Activated CD8-positive, alpha-beta T cell treated with anti-CD3 and anti-CD28 coated beads, Interleukin-2, amount 10 ng/mL, durations not matched to agents 7 days and 5 days (primary cell): ENCODE measurements around the gene ATP6V1B1. TPM values are rescaled to one million over a fixed set of nuclear protein-coding genes. Genes with fewer than 3 reads are reported as not detected.

Experiments
- ATAC-seq: fragments of 150-1000 bp; cut with Tn5 transposase; one replicate; pipeline ENCODE4 v1.10.0; 2021; ENCODE audit warnings: moderate library complexity
- CTCF ChIA-PET: fragments of 350-600 bp; sonication (Branson Sonifier 250); formaldehyde crosslinking; loops from one replicate; lab custom pipeline; 2021; ENCODE audit warnings: antibody characterized with exemption; lab: Charles Lee
- POLR2A ChIA-PET: fragments of 350-600 bp; sonication (Branson Sonifier 250); formaldehyde crosslinking; loops from one replicate; lab custom pipeline; 2021; ENCODE audit warnings: antibody characterized with exemption; lab: Charles Lee
- DNase-seq: peaks from one replicate; pipeline ENCODE4 v3.0.0-alpha.2; 2020
- H3K27ac Mint-ChIP-seq: one replicate; pipeline ENCODE4 v1.8.0; 2021; ENCODE audit warnings: mild to moderate bottlenecking, mixed read lengths
- H3K27me3 Mint-ChIP-seq: one replicate; pipeline ENCODE4 v1.8.0; 2021; ENCODE audit warnings: low read depth, mixed read lengths
- H3K36me3 Mint-ChIP-seq: one replicate; pipeline ENCODE4 v1.8.0; 2021; ENCODE audit warnings: low read depth, mixed read lengths
- H3K4me1 Mint-ChIP-seq: one replicate; pipeline ENCODE4 v1.8.0; 2021; ENCODE audit warnings: low read depth, mixed read lengths
- H3K4me3 Mint-ChIP-seq: one replicate; pipeline ENCODE4 v1.8.0; 2021; ENCODE audit warnings: mild to moderate bottlenecking, mixed read lengths
- H3K9me3 Mint-ChIP-seq: one replicate; pipeline ENCODE4 v1.8.0; 2022; ENCODE audit warnings: mixed read lengths; ENCODE audit not compliant: insufficient read depth
- total RNA-seq, 2 experiments: library from RNA; stranded (reverse); gene quantifications; one replicate each; pipeline ENCODE4 v1.2.3, GENCODE V29; 2021

ATP6V1B1 gene
- total RNA-seq, 2 experiments from 2014 or later: not detected

- no peak for ATAC-seq
- no peak overlapping the region for H3K4me3 Mint-ChIP-seq
- POLR2A ChIA-PET: no interaction called here
- no peaks in the 10 kb centered on the region for H3K27me3 Mint-ChIP-seq
- peaks cover 27% of the 10 kb centered on the region for H3K4me1 Mint-ChIP-seq
- no peaks in the 10 kb centered on the region for H3K9me3 Mint-ChIP-seq
- no peak overlapping the region for H3K27ac Mint-ChIP-seq
- no peak for DNase-seq
- H3K36me3 Mint-ChIP-seq: peaks cover 22% of the 10 kb centered on the region
- CTCF ChIA-PET: interaction anchor here (0.7 to 5.4 kb wide), 6 partner anchors 8 to 35 kb away, joined by 3 to 60 read pairs (median 26); partner anchors contain the start of gene TEX261
Observed at GRCh38 chr2:70982971-70983370, 47.3 kb downstream of the ATP6V1B1 start.

GRCh38 chr2:70983506-70984227 lies 48.0 kb downstream of the ATP6V1B1 start:
- ChIA-PET CTCF (interaction anchor here (1.0 to 5.4 kb wide), 16 partner anchors 9 to 142 kb away, joined by 3 to 60 read pairs (median 7); partner anchors contain the start of genes NAGK and TEX261), POLR2A (no interaction called here)
- Mint-ChIP-seq H3K9me3 (no peaks in the 10 kb centered on the region), H3K4me3 (no peak overlapping the region), H3K27me3 (no peaks in the 10 kb centered on the region), H3K27ac (no peak overlapping the region), H3K4me1 (peaks cover 24% of the 10 kb centered on the region), H3K36me3 (peaks cover 28% of the 10 kb centered on the region)
- no peak for DNase-seq
- no peak for ATAC-seq

GRCh38 chr2:70984228-70984575 lies 48.5 kb downstream of the ATP6V1B1 start:
- POLR2A ChIA-PET: interaction anchor here (1.4 kb wide), 1 partner anchor 21 kb away, joined by 3 read pairs; no protein-coding TSS in a partner anchor
- Mint-ChIP-seq H3K27me3 (no peaks in the 10 kb centered on the region), H3K4me1 (peaks cover 24% of the 10 kb centered on the region), H3K9me3 (no peaks in the 10 kb centered on the region), H3K36me3 (peaks cover 33% of the 10 kb centered on the region), H3K27ac (peak overlapping the region; percentile 61), H3K4me3 (peak overlapping the region; percentile 30)
- DNase-seq: no peak
- no peak for ATAC-seq
- CTCF ChIA-PET: interaction anchor here (0.7 to 5.4 kb wide), 25 partner anchors 9 to 304 kb away, joined by 3 to 60 read pairs (median 4); partner anchors contain the start of genes NAGK and TEX261

GRCh38 chr2:70984576-70985282 lies 49.0 kb downstream of the ATP6V1B1 start:
- Mint-ChIP-seq H3K9me3 (no peaks in the 10 kb centered on the region), H3K4me1 (peaks cover 24% of the 10 kb centered on the region), H3K4me3 (peak overlapping the region; percentile 30), H3K27ac (peak overlapping the region; percentile 61), H3K36me3 (peaks cover 37% of the 10 kb centered on the region), H3K27me3 (no peaks in the 10 kb centered on the region)
- DNase-seq (peak; percentile 86), ATAC-seq (peak; percentile 99)
- ChIA-PET CTCF (interaction anchor here (0.7 to 5.4 kb wide), 26 partner anchors 9 to 1547 kb away, joined by 3 to 60 read pairs (median 4); partner anchors contain the start of genes NAGK, NFU1 and TEX261), POLR2A (interaction anchor here (1.4 kb wide), 1 partner anchor 21 kb away, joined by 3 read pairs; no protein-coding TSS in a partner anchor)

- H3K9me3 Mint-ChIP-seq: no peaks in the 10 kb centered on the region
- no peak for DNase-seq
- POLR2A ChIA-PET: interaction anchor here (1.4 kb wide), 1 partner anchor 20 kb away, joined by 3 read pairs; no protein-coding TSS in a partner anchor
- no peak overlapping the region for H3K4me3 Mint-ChIP-seq
- H3K36me3 Mint-ChIP-seq: peaks cover 39% of the 10 kb centered on the region
- CTCF ChIA-PET: interaction anchor here (0.7 to 5.4 kb wide), 11 partner anchors 8 to 1548 kb away, joined by 3 to 60 read pairs (median 9); partner anchors contain the start of genes NFU1 and TEX261
- peaks cover 24% of the 10 kb centered on the region for H3K4me1 Mint-ChIP-seq
- H3K27me3 Mint-ChIP-seq: no peaks in the 10 kb centered on the region
- ATAC-seq: no peak
- no peak overlapping the region for H3K27ac Mint-ChIP-seq
Observed at GRCh38 chr2:70985283-70985688, 49.6 kb downstream of the ATP6V1B1 start.

- Mint-ChIP-seq H3K9me3 (no peaks in the 10 kb centered on the region), H3K36me3 (peaks cover 42% of the 10 kb centered on the region), H3K4me3 (no peak overlapping the region), H3K4me1 (peaks cover 24% of the 10 kb centered on the region), H3K27me3 (no peaks in the 10 kb centered on the region), H3K27ac (peak overlapping the region; percentile 9)
- ATAC-seq (no peak), DNase-seq (no peak)
- ChIA-PET POLR2A (no interaction called here), CTCF (interaction anchor here (2.4 to 5.4 kb wide), 5 partner anchors 8 to 85 kb away, joined by 9 to 60 read pairs (median 33); partner anchors contain the start of gene TEX261)
Observed at GRCh38 chr2:70985956-70986355, 50.3 kb downstream of the ATP6V1B1 start.

GRCh38 chr2:70986499-70987189 lies 50.9 kb downstream of the ATP6V1B1 start:
- ChIA-PET POLR2A (no interaction called here), CTCF (interaction anchor here (2.4 to 5.4 kb wide), 3 partner anchors 14 to 84 kb away, joined by 9 to 60 read pairs (median 33); no protein-coding TSS in a partner anchor)
- Mint-ChIP-seq H3K4me1 (peaks cover 26% of the 10 kb centered on the region), H3K4me3 (no peak overlapping the region), H3K9me3 (no peaks in the 10 kb centered on the region), H3K36me3 (peaks cover 47% of the 10 kb centered on the region), H3K27ac (no peak overlapping the region), H3K27me3 (no peaks in the 10 kb centered on the region)
- DNase-seq: no peak
- no peak for ATAC-seq

- Mint-ChIP-seq H3K27ac (no peak overlapping the region), H3K4me3 (no peak overlapping the region), H3K4me1 (peaks cover 28% of the 10 kb centered on the region), H3K36me3 (peaks cover 50% of the 10 kb centered on the region), H3K27me3 (no peaks in the 10 kb centered on the region), H3K9me3 (no peaks in the 10 kb centered on the region)
- no peak for ATAC-seq
- POLR2A ChIA-PET: no interaction called here
- no peak for DNase-seq
- CTCF ChIA-PET: interaction anchor here (5.4 kb wide), 1 partner anchor 22 kb away, joined by 60 read pairs; no protein-coding TSS in a partner anchor
Observed at GRCh38 chr2:70987386-70987785, 51.7 kb downstream of the ATP6V1B1 start.

GRCh38 chr2:70988151-70988550 lies 52.5 kb downstream of the ATP6V1B1 start:
- Mint-ChIP-seq H3K27ac (no peak overlapping the region), H3K4me3 (no peak overlapping the region), H3K36me3 (peaks cover 50% of the 10 kb centered on the region), H3K4me1 (peaks cover 33% of the 10 kb centered on the region), H3K27me3 (no peaks in the 10 kb centered on the region), H3K9me3 (no peaks in the 10 kb centered on the region)
- DNase-seq (no peak), ATAC-seq (no peak)
- POLR2A ChIA-PET: no interaction called here
- CTCF ChIA-PET: no interaction called here

- H3K9me3 Mint-ChIP-seq: no peaks in the 10 kb centered on the region
- no peak overlapping the region for H3K27ac Mint-ChIP-seq
- H3K36me3 Mint-ChIP-seq: peaks cover 54% of the 10 kb centered on the region
- ATAC-seq (no peak), DNase-seq (no peak)
- ChIA-PET CTCF (interaction anchor here (2.6 kb wide), 1 partner anchor 23 kb away, joined by 8 read pairs; no protein-coding TSS in a partner anchor), POLR2A (no interaction called here)
- H3K27me3 Mint-ChIP-seq: no peaks in the 10 kb centered on the region
- peaks cover 41% of the 10 kb centered on the region for H3K4me1 Mint-ChIP-seq
- H3K4me3 Mint-ChIP-seq: no peak overlapping the region
Observed at GRCh38 chr2:70988726-70989648, 53.3 kb downstream of the ATP6V1B1 start.
